ENCODE results near the gene PTPRCAP.

DNA sequence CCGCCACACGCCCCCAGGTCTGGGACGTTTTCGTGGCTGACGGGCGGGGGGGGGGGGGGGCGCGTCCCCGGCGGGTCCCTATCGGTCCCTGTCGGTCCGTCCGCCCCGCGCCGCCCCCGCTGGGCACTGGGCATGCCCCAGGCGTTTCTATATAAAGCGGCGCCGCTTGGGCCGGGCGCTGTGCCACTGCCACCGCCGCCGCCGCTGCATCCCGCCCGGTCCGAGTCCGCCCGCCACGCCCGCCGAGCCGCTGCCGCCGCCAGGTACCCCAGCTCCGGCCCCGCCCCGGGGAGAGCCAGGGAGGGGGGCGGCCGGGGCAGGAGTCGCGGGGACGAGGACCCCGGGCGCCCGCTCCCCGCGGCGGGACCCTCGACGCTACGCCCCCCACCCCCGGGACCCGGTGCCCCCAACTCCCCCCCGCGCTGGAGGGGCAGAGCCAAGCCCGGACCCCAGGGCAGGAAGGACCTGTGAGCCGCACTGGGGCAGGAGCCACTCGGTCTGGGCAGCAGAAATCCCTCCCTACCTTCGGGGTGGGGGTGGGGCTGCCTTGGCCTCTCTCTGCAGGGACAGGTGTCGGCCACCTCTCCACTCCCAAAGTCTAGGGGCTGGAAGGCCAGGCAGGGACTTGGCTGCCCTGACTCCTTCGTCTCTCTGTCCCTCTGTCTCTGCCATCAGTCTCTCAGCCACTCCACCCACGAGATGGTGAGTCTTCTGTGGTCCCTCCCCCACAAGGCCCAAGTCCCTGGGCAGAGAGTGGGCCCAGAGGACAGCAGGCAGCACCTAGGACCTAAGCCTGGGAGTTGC is 21.8 kb downstream of the PTPRCAP start, which contains the start of gene CARNS1:
- TF ChIP-seq RAD21 (IDR thresholded peaks at IDR 0.05; ENCODE audit: low read length) = no peak
- TF ChIP-seq, protein P1, sequence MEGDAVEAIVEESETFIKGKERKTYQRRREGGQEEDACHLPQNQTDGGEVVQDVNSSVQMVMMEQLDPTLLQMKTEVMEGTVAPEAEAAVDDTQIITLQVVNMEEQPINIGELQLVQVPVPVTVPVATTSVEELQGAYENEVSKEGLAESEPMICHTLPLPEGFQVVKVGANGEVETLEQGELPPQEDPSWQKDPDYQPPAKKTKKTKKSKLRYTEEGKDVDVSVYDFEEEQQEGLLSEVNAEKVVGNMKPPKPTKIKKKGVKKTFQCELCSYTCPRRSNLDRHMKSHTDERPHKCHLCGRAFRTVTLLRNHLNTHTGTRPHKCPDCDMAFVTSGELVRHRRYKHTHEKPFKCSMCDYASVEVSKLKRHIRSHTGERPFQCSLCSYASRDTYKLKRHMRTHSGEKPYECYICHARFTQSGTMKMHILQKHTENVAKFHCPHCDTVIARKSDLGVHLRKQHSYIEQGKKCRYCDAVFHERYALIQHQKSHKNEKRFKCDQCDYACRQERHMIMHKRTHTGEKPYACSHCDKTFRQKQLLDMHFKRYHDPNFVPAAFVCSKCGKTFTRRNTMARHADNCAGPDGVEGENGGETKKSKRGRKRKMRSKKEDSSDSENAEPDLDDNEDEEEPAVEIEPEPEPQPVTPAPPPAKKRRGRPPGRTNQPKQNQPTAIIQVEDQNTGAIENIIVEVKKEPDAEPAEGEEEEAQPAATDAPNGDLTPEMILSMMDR (IDR thresholded peaks at IDR 0.05) = no peak
